Measurements from ENCODE around the gene PANK3. TPM values are rescaled to one million over a fixed set of nuclear protein-coding genes. Genes with fewer than 3 reads are reported as not detected.

Gene PANK3
- total RNA-seq, 1 experiment from 2014 or later = 82.6 TPM

DNA sequence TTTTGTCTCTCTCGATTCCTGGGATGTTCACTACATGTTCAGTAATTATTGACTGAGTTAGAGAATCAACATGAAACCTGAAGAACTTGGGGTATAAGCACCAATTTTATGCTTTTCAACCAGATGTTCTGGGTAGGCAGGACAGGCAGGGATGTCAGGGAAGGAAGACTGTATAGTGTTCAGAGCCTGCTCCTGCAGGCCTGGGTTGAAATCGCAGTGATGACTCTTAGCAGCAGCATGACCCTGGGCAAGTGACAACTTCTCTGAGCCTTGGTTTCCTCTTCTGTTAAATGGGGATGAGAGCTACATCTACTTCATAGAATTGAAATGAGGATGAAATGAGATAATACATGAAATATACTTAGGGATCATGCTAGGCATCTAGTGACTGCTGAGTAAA, 29.7 kb upstream of the PANK3 start:
- no peak overlapping the region for H3K18ac ChIP-seq (ENCODE audit: insufficient read length, low read depth, low read length)
- no peaks in the 10 kb centered on the region for H3K27me3 ChIP-seq (ENCODE audit: insufficient read depth, low read length)
- H4K8ac ChIP-seq (replicated peaks; ENCODE audit: insufficient read length, low read depth, low read length) = no peak overlapping the region
- no peak overlapping the region for H3K27ac ChIP-seq (ENCODE audit: insufficient read length, low read depth, low read length)
- H3K9ac ChIP-seq (ENCODE audit: extremely low read depth, insufficient read length, low read length) = no peak overlapping the region
- DNase-seq = no peak
- H3K14ac ChIP-seq (ENCODE audit: insufficient read depth, low read length) = no peak overlapping the region
- no peak overlapping the region for H2AFZ ChIP-seq (ENCODE audit: low read length)
- no peaks in the 10 kb centered on the region for H3K36me3 Mint-ChIP-seq (ENCODE audit: insufficient read depth in 1 of 3, low read depth in 3 of 3)
- no peak overlapping the region for H4K5ac ChIP-seq (ENCODE audit: insufficient read length, low read depth, low read length)
- no peaks in the 10 kb centered on the region for H3K4me1 ChIP-seq (ENCODE audit: insufficient read depth, low read length)
- no peak overlapping the region for H3K4me3 Mint-ChIP-seq
- no peaks in the 10 kb centered on the region for H4K20me1 ChIP-seq (ENCODE audit: control insufficient read depth, insufficient read depth, insufficient read length)
- no peak overlapping the region for H2BK20ac ChIP-seq (ENCODE audit: low read depth, low read length, poor library complexity, severe bottlenecking)
- H3K56ac ChIP-seq (ENCODE audit: insufficient read length, low read depth, low read length) = no peak overlapping the region
- no peak overlapping the region for H3K4ac ChIP-seq (ENCODE audit: low read depth, low read length)
- no CpG with 5 or more reads among the region's 2 CpGs for WGBS (ENCODE audit: extremely low coverage, insufficient read length, low lambda C conversion rate)
- no peaks in the 10 kb centered on the region for H3K23me2 ChIP-seq (ENCODE audit: insufficient read length, low read depth, low read length, poor library complexity, severe bottlenecking)
- H3K9me3 ChIP-seq (ENCODE audit: control insufficient read depth, low read depth, low read length) = no peaks in the 10 kb centered on the region
- no peak overlapping the region for H2BK15ac ChIP-seq (ENCODE audit: low read depth, low read length)
- H2BK120ac ChIP-seq (ENCODE audit: low read depth, low read length, poor library complexity, severe bottlenecking) = no peak overlapping the region
- peaks cover 9% of the 10 kb centered on the region for H3K27me3 Mint-ChIP-seq (ENCODE audit: low read depth)
- H3K79me1 ChIP-seq (ENCODE audit: insufficient read depth, low read depth, low read length, poor library complexity, severe bottlenecking) = no peaks in the 10 kb centered on the region
- no peak overlapping the region for H2BK12ac ChIP-seq (ENCODE audit: insufficient read length, low read depth, low read length)
- H3K9me3 Mint-ChIP-seq = no peaks in the 10 kb centered on the region
- no peak overlapping the region for H4K91ac ChIP-seq (ENCODE audit: insufficient read length, low read depth, low read length)
- H3K4me2 ChIP-seq (ENCODE audit: insufficient read depth, insufficient read length, low read length) = no peak overlapping the region
- H3K4me1 Mint-ChIP-seq = 0 out of 4 replicates have a peak, but pooled peaks cover 0 to 4% of the 10 kb centered on the region in 2 experiments
- no peak overlapping the region for H3K27ac Mint-ChIP-seq
- H2BK5ac ChIP-seq (ENCODE audit: insufficient read length, low read length) = no peak overlapping the region
- no peak overlapping the region for H3T11ph ChIP-seq (ENCODE audit: low read length)
- H2AK5ac ChIP-seq (ENCODE audit: insufficient read length, low read length) = no peak overlapping the region
- no peak overlapping the region for H3K23ac ChIP-seq (ENCODE audit: insufficient read length, low read depth, low read length)
- TF ChIP-seq, protein P1, sequence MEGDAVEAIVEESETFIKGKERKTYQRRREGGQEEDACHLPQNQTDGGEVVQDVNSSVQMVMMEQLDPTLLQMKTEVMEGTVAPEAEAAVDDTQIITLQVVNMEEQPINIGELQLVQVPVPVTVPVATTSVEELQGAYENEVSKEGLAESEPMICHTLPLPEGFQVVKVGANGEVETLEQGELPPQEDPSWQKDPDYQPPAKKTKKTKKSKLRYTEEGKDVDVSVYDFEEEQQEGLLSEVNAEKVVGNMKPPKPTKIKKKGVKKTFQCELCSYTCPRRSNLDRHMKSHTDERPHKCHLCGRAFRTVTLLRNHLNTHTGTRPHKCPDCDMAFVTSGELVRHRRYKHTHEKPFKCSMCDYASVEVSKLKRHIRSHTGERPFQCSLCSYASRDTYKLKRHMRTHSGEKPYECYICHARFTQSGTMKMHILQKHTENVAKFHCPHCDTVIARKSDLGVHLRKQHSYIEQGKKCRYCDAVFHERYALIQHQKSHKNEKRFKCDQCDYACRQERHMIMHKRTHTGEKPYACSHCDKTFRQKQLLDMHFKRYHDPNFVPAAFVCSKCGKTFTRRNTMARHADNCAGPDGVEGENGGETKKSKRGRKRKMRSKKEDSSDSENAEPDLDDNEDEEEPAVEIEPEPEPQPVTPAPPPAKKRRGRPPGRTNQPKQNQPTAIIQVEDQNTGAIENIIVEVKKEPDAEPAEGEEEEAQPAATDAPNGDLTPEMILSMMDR (conservative IDR thresholded peaks at IDR 0.05) = no peak
- no peaks in the 10 kb centered on the region for H3K79me2 ChIP-seq (ENCODE audit: insufficient read depth, low read length)
